ENCODE data around the gene PTPRN2.

GRCh38 chr7:157495594-157495993 lies 1092.0 kb downstream of the PTPRN2 start:
- no peak for TF ChIP-seq EP300 (IDR thresholded peaks at IDR 0.05)
- no peak for TF ChIP-seq CTCF (IDR thresholded peaks at IDR 0.05)
